IMR-90 (cell line): ENCODE data around the gene SLC9C2. TPM values are rescaled to one million over a fixed set of nuclear protein-coding genes. Genes with fewer than 3 reads are reported as not detected.

ENCODE experiments used
- ATAC-seq: fragments of 200-7000 bp; cut with Tn5 transposase; 2 replicates; pipeline ENCODE4 v1.9.1; 2020; ENCODE audit warnings: low read depth, mild to moderate bottlenecking, moderate library complexity
- BruUV-seq: library from RNA; stranded (reverse); fragments of 400-500 nt; replicated peaks from 2 replicates; lab custom pipeline; 2021; lab: Mats Ljungman, UMichigan
- CTCF ChIA-PET: fragments of 300-600 bp; formaldehyde crosslinking; extraction: SDS; loops from one replicate; lab custom pipeline; 2021; ENCODE audit warnings: antibody characterized with exemption; lab: Yijun Ruan, JAX
- POLR2A ChIA-PET: fragments of 300-600 bp; sonication (Branson Sonifier 250); formaldehyde crosslinking; loops from one replicate; lab custom pipeline; 2022; ENCODE audit warnings: antibody characterized with exemption; ENCODE audit not compliant: unreplicated experiment; lab: Charles Lee
- DNase-seq: peaks from one replicate; pipeline ENCODE4 v3.0.0; 2013
- H2AFZ ChIP-seq: replicated peaks from 2 replicates; pipeline ENCODE3; 2013; ENCODE audit warnings: low read length, mild to moderate bottlenecking; ENCODE audit not compliant: poor library complexity
- H2AK5ac ChIP-seq: 2 replicates; pipeline ENCODE4 v1.6.1; 2013; ENCODE audit warnings: low read depth, low read length, inconsistent platforms
- H2AK9ac ChIP-seq: replicated peaks from 2 replicates; pipeline ENCODE3; 2013; ENCODE audit warnings: mild to moderate bottlenecking, low read depth, low read length, moderate library complexity; ENCODE audit not compliant: poor library complexity
- H2BK120ac ChIP-seq: 2 replicates; pipeline ENCODE4 v1.6.1; 2013; ENCODE audit warnings: low read depth, low read length, inconsistent platforms
- H2BK15ac ChIP-seq: 3 replicates; pipeline ENCODE4 v1.6.1; 2013; ENCODE audit warnings: low read depth, low read length, inconsistent platforms
- H2BK20ac ChIP-seq: 2 replicates; pipeline ENCODE4 v1.6.1; 2013; ENCODE audit warnings: low read depth, mild to moderate bottlenecking, inconsistent platforms, low read length, moderate library complexity
- H2BK5ac ChIP-seq: 2 replicates; pipeline ENCODE4 v1.6.1; 2013; ENCODE audit warnings: mild to moderate bottlenecking, low read depth, low read length, inconsistent platforms; ENCODE audit not compliant: poor library complexity, severe bottlenecking
- H3K14ac ChIP-seq: replicated peaks from 2 replicates; pipeline ENCODE4 v1.6.1; 2013; ENCODE audit warnings: low read depth, low read length, inconsistent platforms
- H3K18ac ChIP-seq: 2 replicates; pipeline ENCODE4 v1.6.1; 2013; ENCODE audit warnings: low read depth, low read length, control low read depth
- H3K23ac ChIP-seq: 2 replicates; pipeline ENCODE4 v1.6.1; 2013; ENCODE audit warnings: low read depth, low read length, inconsistent platforms
- H3K27ac ChIP-seq: 2 replicates; pipeline ENCODE4 v1.5.1; 2013; ENCODE audit warnings: mild to moderate bottlenecking, control low read depth, low read length; ENCODE audit not compliant: insufficient read depth
- H3K27me3 ChIP-seq: 2 replicates; pipeline ENCODE4 v1.6.1; 2013; ENCODE audit warnings: low read length; ENCODE audit not compliant: control insufficient read depth, insufficient read depth
- H3K36me3 ChIP-seq: 2 replicates; pipeline ENCODE4 v1.6.1; 2013; ENCODE audit warnings: low read length, mixed read lengths; ENCODE audit not compliant: control insufficient read depth, insufficient read depth
- H3K4ac ChIP-seq: 2 replicates; pipeline ENCODE4 v1.6.1; 2013; ENCODE audit warnings: low read depth, low read length, inconsistent platforms
- H3K4me1 ChIP-seq: 2 replicates; pipeline ENCODE4 v1.6.1; 2013; ENCODE audit warnings: low read length, mixed read lengths; ENCODE audit not compliant: control insufficient read depth, insufficient read depth
- H3K4me2 ChIP-seq: 2 replicates; pipeline ENCODE4 v1.6.1; 2013; ENCODE audit warnings: low read depth, mild to moderate bottlenecking, control low read depth, low read length, moderate library complexity
- H3K4me3 ChIP-seq: 2 replicates; pipeline ENCODE4 v1.5.1; 2013; ENCODE audit warnings: low read depth, mild to moderate bottlenecking, control low read depth, low read length, moderate library complexity; ENCODE audit not compliant: insufficient read depth
- H3K56ac ChIP-seq: 2 replicates; pipeline ENCODE4 v1.6.1; 2013; ENCODE audit warnings: low read length, inconsistent platforms; ENCODE audit not compliant: insufficient read depth; ENCODE audit errors: extremely low read depth
- H3K79me1 ChIP-seq, 2 experiments: 2 replicates each; pipeline ENCODE4 v1.6.1; 2013; ENCODE audit warnings: low read length in 2 of 2, inconsistent platforms in 1 of 2, low read depth in 1 of 2
- H3K9ac ChIP-seq: 2 replicates; pipeline ENCODE4 v1.6.1; 2013; ENCODE audit warnings: low read depth, low read length, control low read depth
- H3K9me1 ChIP-seq: 2 replicates; pipeline ENCODE4 v1.6.1; 2013; ENCODE audit warnings: low read length, inconsistent platforms; ENCODE audit not compliant: insufficient read depth
- H3K9me3 ChIP-seq: 2 replicates; pipeline ENCODE4 v1.6.1; 2013; ENCODE audit warnings: low read length; ENCODE audit not compliant: control insufficient read depth, insufficient read depth
- H4K20me1 ChIP-seq: 2 replicates; pipeline ENCODE4 v1.6.1; 2013; ENCODE audit warnings: low read length, inconsistent platforms; ENCODE audit not compliant: insufficient read depth
- H4K5ac ChIP-seq: 2 replicates; pipeline ENCODE4 v1.6.1; 2013; ENCODE audit warnings: mild to moderate bottlenecking, low read depth, low read length, control low read depth
- H4K8ac ChIP-seq, 2 experiments: 2 replicates each; pipeline ENCODE4 v1.6.1; 2013; ENCODE audit warnings: low read depth in 2 of 2, low read length in 2 of 2, control low read depth in 1 of 2, inconsistent platforms in 1 of 2
- H4K91ac ChIP-seq: 2 replicates; pipeline ENCODE4 v1.6.1; 2013; ENCODE audit warnings: low read depth, low read length, inconsistent platforms; ENCODE audit not compliant: insufficient read depth
- BHLHE40 ChIP-seq: fragments of 150-350 bp; IDR thresholded peaks from 2 replicates; pipeline ENCODE4 v1.6.1; 2016; ENCODE audit warnings: mild to moderate bottlenecking, low read depth, low read length
- CEBPB ChIP-seq: IDR thresholded peaks from 2 replicates; pipeline ENCODE4 v1.6.1; 2012; ENCODE audit warnings: low read depth, low read length, improper control_type of control experiment
- CHD1 ChIP-seq: IDR thresholded peaks from 2 replicates; pipeline ENCODE4 v1.6.1; 2012; ENCODE audit warnings: low read depth, low read length, improper control_type of control experiment
- CTCF ChIP-seq: conservative IDR thresholded peaks from 2 replicates; pipeline ENCODE4 v1.5.1; 2012; ENCODE audit warnings: mild to moderate bottlenecking, low read depth, low read length, improper control_type of control experiment
- ELK1 ChIP-seq: fragments of 150-350 bp; IDR thresholded peaks from 2 replicates; pipeline ENCODE4 v1.6.1; 2016; ENCODE audit warnings: low read depth, mild to moderate bottlenecking, low read length, moderate library complexity, borderline replicate concordance
- FOS ChIP-seq: fragments of 150-350 bp; IDR thresholded peaks from 2 replicates; pipeline ENCODE4 v1.6.1; 2016; ENCODE audit warnings: low read depth, low read length
- MAFK ChIP-seq: IDR thresholded peaks from 2 replicates; pipeline ENCODE4 v1.6.1; 2012; ENCODE audit warnings: low read depth, low read length, improper control_type of control experiment
- MAZ ChIP-seq: IDR thresholded peaks from 2 replicates; pipeline ENCODE4 v1.6.1; 2012; ENCODE audit warnings: low read depth, mild to moderate bottlenecking, low read length, improper control_type of control experiment, moderate library complexity, borderline replicate concordance
- MXI1 ChIP-seq: IDR thresholded peaks from 2 replicates; pipeline ENCODE4 v1.6.1; 2012; ENCODE audit warnings: low read depth, mild to moderate bottlenecking, low read length, moderate library complexity, borderline replicate concordance
- NFE2L2 ChIP-seq: fragments of 150-350 bp; IDR thresholded peaks from 2 replicates; pipeline ENCODE4 v1.6.1; 2016; ENCODE audit warnings: low read depth, mild to moderate bottlenecking, low read length
- POLR2A ChIP-seq: IDR thresholded peaks from 2 replicates; pipeline ENCODE4 v1.6.1; 2012; ENCODE audit warnings: mild to moderate bottlenecking, low read depth, low read length
- RAD21 ChIP-seq: IDR thresholded peaks from 2 replicates; pipeline ENCODE4 v1.6.1; 2012; ENCODE audit warnings: low read length, improper control_type of control experiment
- RCOR1 ChIP-seq: IDR thresholded peaks from 2 replicates; pipeline ENCODE4 v1.6.1; 2012; ENCODE audit warnings: mild to moderate bottlenecking, low read length, improper control_type of control experiment; ENCODE audit not compliant: insufficient replicate concordance
- RFX5 ChIP-seq: IDR thresholded peaks from 2 replicates; pipeline ENCODE4 v1.8.0; 2012; ENCODE audit warnings: low read depth, mild to moderate bottlenecking, low read length, moderate library complexity
- SMC3 ChIP-seq: fragments of 150-350 bp; IDR thresholded peaks from 2 replicates; pipeline ENCODE4 v1.6.1; 2016; ENCODE audit warnings: low read depth, mild to moderate bottlenecking, antibody characterized with exemption, low read length, moderate library complexity
- USF2 ChIP-seq: fragments of 150-350 bp; IDR thresholded peaks from 2 replicates; pipeline ENCODE4 v1.6.1; 2017; ENCODE audit warnings: mild to moderate bottlenecking, antibody characterized with exemption, low read length, low read depth
- WGBS, 2 experiments: methylation state at CpG; one replicate each; pipeline versions ENCODE4 v1.1.5 to v1.1.7; 2013; ENCODE audit warnings: missing lambda C conversion rate in 2 of 2; ENCODE audit not compliant: insufficient read length in 1 of 2; ENCODE audit errors: extremely low coverage in 2 of 2; 5-methylcytosine and 5-hydroxymethylcytosine counted together
- dilution Hi-C: fragments of 300-500 bp; cut with HindIII; formaldehyde crosslinking; loops from one replicate; pipeline ENCODE4 v1.14.3; 2018; ENCODE audit warnings: low sequenced_read_pairs; ENCODE audit not compliant: unreplicated experiment
- in situ Hi-C: fragments of 300-500 bp; cut with MboI; formaldehyde crosslinking; loops from 3 replicates; pipeline ENCODE4 v1.14.3; 2019; ENCODE audit warnings: low sequenced_read_pairs, inconsistent platforms, mixed read lengths
- intact Hi-C: fragments of 100-400 bp; cut with micrococcal nuclease; formaldehyde crosslinking; loops from 2 replicates; pipeline ENCODE4 v1.10.0; 2022
- polyA plus RNA-seq, 3 experiments: library from polyadenylated mRNA; depleted of rRNA; stranded (reverse); fragments of >200 nt; gene quantifications; 2 replicates each; pipeline ENCODE4 v1.2.3, GENCODE V29; 2012; ENCODE audit warnings: low replicate concordance in 1 of 3
- total RNA-seq: library from RNA; depleted of rRNA; stranded (reverse); fragments of >200 nt; gene quantifications from 2 replicates; pipeline ENCODE4 v1.2.3, GENCODE V29; 2012

Gene SLC9C2
- total and polyA plus RNA-seq, 2 of the 4 experiments (the other 2 are of a cell fraction) = not detected

- Histone ChIP-seq H2AK5ac (no peak overlapping the region), H3K23ac (no peak overlapping the region), H3K36me3 (no peaks in the 10 kb centered on the region), H2BK15ac (no peak overlapping the region), H3K9ac (no peak overlapping the region), H3K4me2 (no peak overlapping the region), H4K5ac (no peak overlapping the region), H3K18ac (no peak overlapping the region), H4K8ac (no peak overlapping the region), H3K9me3 (no peaks in the 10 kb centered on the region), H2BK120ac (no peak overlapping the region), H3K56ac (no peak overlapping the region), H2AK9ac (no peak overlapping the region), H3K27ac (no peak overlapping the region), H3K9me1 (no peaks in the 10 kb centered on the region; the same call in 1 of the 2 replicates), H4K20me1 (no peaks in the 10 kb centered on the region), H3K27me3 (no peaks in the 10 kb centered on the region), H3K79me1 (no peaks in the 10 kb centered on the region), H2BK5ac (no peak overlapping the region), H3K4ac (no peak overlapping the region), H3K4me1 (no peaks in the 10 kb centered on the region), H2BK20ac (no peak overlapping the region), H2AFZ (no peak overlapping the region), H4K91ac (no peak overlapping the region), H3K14ac (no peak overlapping the region), H3K4me3 (no peak overlapping the region)
- dilution Hi-C loops (no loop called here), in situ Hi-C loops (no loop called here), intact Hi-C loops (no loop called here)
- WGBS, 2 experiments = no CpG with 5 or more reads among the region's 1 CpG
- CTCF ChIA-PET = no interaction called here
- no TSS peak for BruUV-seq
- no peak for ATAC-seq
- POLR2A ChIA-PET = no interaction called here
- DNase-seq = no peak
- TF ChIP-seq CTCF (no peak), BHLHE40 (no peak), CHD1 (no peak), MAZ (no peak), ELK1 (no peak), MAFK (no peak), MXI1 (no peak), POLR2A (no peak), FOS (no peak), CEBPB (no peak), RCOR1 (no peak), RFX5 (no peak), NFE2L2 (no peak), SMC3 (no peak), USF2 (no peak), RAD21 (no peak)
Observed at GRCh38 chr1:173568483-173568882, 34.4 kb downstream of the SLC9C2 start.
